GM18861 (cell line): ENCODE measurements around the gene DNMT1.

Source experiments
- ATAC-seq: cut with Tn5 transposase; IDR thresholded peaks from one replicate; pipeline ENCODE4 v1.9.1; 2021; ENCODE audit not compliant: unreplicated experiment

DNMT1 gene

DNA sequence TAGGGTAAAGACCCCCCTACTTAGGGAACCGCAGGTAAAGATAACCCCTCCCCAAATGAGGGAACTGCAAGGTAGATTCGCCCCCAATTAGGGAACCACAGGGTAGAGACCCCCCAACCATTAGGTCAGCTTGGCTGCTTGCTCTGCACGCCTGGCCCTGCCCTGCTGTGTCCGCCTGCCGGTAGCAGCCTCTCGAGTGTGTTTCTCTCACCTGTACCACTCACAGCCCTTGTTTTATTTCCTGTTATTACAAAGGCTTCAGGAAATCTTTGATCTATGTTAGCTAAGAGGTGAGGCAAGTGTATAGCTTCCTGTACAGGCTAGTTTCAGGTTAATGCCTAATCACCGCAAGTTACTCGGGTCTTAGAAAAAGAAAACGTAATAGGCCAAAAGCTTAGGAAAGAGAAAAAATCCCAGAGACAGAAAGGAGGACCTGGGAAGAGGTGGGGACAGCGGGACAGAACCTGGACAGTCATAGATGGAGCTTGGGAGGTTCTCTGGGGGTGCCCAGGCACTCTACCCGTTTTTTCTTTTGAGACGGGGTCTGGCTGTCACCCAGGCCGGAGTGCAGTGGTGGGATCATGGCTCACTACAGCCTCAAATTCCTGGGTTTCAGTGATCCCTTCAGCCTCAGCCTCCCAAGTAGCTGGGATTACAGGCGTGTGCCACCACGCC, 51.9 kb downstream of the DNMT1 start:
- no peak for ATAC-seq

DNA sequence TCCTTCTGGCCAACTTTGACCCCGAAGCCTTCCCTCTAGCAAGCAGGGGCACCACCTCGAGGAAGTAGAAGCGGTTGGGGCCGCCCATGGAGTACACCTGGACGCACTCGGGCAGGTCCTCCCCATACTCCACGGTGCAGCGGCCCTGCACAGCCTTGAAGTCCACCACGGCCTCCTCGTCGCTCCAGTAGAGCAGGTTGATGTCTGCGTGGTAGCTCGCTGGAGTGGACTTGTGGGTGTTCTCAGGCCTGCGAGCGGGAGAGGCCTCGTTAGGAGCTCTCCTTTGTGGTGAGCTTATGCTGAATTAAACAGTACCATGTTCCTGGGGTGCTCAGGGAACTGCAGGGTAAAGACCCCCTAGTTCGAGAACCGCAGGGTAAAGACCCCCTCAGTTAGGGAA, 52.8 kb downstream of the DNMT1 start:
- ATAC-seq: no peak

DNA sequence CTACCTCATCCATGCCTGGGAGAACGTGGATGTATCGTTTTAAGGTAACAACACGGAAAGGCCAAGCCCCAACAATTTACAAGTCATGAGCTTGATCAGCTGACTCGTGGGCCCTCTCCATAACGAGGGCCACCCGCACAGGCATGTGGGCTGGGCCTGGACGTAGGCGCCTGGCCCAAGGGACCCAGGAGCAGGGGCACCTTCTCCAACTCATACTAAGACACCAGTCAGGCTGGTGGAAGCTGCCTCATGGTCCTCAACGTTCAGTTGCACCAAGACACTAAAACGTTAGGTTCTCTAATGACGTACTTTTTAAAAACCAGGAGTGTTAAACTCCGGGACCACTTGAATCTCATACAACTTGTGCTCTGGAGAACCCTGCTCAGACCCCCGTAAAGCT, 53.3 kb downstream of the DNMT1 start:
- ATAC-seq: no peak

DNA sequence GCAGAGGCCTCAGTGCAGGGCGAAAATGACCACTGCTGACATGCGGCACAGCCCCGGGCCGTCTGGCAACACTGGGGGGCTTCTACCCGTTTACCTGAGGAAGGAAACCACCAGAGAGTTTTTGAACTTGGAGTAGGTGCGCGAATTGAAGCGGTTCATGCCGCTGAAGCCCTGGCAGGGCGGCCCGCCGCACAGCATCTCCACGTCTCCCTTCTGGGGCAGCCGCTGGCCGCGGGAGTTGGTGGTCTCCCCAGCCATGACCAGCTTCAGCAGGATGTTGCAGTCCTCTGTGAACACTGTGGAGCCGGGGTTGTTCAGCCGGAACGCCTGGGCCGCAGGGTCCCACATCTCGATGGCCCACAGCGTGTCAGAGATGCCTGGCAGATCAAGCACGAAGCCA, 54.8 kb downstream of the DNMT1 start:
- ATAC-seq: no peak

DNA sequence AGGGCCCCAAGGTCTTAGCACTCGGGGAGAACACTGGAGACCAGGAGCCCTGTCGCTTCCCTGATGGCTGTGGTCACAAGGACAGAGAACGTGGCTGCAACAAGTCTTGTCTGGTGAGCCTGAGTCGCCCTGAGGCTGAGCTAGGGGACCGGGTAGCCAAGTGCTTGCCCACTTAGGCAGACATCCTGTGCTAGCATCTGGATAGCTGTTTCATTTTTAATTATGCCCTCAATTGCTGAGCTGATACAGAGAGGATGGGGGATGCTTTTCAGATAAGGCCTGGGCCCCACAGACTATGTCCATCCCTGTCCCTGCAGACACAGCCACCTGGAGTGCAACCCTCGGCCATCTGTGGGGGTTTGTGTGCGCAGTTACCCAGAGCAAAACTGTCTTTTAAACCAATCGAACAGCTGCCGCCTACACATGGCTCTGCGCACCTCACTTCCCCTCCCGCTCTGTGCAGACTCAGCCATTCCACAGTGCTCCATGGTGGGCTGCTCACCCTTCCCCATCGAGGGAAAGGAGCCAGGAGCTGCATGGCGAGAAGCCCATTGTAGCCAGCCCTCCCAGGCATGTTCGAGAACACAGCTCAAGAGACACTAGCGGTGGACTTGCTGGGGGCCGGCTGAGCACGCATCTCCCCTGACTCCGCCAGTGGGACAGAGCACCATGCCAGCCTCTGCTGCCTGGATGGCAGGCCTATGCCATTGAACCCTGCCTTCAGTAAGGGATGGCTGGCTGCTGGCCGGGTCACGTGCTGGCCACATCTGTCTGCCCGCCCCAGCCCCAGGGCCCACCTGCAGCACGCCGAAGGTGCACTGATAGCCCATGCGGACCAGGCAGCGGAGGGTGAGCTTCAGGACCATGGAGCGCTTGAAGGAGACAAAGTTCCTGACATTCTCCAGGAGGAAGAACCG, 55.6 kb downstream of the DNMT1 start:
- no peak for ATAC-seq

DNA sequence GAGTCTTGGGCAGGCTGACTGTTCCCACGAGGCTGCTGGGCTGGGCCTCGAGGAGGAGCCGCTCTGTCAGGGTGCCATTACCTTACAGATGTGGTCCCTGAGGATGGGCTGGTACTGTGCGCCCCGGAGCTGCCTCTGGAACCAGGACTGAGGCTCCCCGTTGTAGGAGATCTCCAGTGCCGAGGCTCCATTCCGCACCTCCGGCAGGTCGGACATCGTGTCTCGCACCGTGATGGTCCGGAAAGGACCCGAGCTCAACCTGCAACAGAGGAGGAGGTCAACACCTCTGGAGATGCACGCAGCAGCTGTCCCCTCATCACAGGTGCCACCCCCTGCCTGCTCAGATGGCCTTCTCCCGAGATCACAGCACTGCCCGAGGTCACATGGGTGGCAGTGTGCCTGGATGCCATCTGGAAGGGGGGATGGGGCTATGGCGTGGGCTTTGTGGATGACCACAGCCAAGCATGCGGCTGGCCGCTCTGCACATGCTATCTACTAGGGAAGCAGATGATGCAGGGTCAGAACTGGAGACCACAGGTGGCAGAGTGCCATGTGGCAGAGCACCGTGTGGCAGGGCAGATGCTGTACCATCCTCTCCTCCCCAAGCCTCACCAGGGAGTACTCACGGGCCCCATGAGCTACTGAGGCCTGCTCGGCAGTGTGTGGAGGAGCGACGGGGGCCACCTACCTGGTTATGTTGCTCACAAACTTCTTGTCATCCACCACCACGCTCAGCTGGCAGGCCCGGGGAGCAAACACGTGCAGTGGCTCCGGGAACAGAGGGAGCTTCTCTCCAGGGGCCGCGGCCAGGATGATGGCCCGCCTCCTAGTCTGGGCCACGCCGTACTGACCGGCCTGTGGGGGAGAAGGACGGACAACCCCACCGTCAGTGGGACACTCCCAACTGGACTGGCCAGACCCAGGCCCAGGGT, 56.7 kb downstream of the DNMT1 start:
- no peak for ATAC-seq

DNA sequence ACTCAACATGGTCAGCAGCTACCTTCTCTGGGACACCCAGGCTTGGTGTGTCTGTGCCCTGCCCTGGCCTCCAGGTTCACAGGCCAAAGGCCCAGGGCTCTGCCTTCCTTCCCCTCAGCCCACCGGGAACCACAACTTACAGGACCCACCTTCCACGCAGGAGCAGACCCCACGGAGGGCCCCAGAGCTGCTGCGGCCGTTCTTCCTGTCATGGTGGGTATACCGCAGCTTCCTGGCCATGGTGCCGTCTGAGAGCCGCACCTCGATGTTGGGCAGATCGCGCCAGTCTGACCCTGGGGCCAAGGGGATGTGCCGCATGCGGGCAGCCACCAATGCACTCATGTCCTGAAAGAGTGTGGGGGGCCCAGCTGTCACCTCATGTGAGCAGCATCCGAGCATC, 57.8 kb downstream of the DNMT1 start:
- ATAC-seq: no peak

DNA sequence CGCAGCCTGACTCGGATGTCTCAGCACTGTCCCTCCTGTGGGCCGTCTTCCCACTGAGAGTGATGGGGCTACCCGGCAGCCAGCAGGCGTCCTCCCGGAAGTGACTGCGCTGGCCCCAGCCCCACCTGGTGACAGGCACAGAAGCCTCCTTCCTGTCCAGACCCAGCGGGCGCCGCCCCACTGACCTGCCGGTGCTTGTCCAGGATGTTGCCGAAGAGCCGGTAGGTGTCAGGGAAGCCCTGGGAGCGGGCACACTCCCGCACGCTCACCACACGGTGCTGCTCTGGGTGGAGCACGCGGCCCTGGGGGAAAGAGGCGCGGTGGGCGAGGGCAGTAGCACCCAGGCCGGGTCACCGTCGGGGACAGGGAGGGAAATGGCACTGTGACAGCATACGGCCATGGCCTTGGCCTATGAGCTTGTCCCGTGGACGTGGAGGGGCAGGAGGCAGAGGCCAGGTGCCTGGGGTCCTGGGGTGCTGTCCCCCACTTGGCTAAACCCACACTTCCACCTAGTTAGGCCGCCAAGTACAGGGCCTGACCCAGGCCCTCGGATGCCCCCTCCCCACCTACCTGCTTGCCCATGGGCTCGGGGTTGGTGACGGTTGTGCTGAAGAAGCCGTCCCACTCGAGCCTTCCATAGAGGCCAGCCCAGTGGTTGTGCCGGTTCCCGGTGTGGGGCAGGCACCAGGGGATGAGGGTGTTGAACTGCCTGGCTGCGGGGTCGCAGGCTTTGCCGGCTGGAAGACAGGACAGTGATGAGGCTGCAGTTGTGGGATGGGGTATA, 59.0 kb downstream of the DNMT1 start:
- no peak for ATAC-seq

DNA sequence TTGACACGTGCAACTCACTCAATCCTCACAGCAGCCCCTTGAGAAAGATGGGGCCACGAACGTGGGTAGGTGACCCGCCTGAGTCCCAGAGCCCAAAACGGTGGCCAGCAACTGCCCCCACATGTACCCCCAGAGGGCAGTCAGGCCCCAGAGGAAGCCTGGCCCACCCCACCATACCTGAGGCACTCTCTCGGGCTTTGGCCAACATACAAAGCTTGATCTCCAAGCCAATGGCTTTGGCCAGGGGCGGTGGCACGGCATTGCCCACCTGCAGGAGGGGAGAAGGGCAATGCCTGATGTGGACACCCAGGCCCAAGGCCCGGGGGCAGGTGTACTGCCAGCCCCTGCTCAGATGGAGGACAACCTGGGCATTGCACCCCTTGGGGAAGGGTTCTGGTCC, 60.7 kb downstream of the DNMT1 start:
- no peak for ATAC-seq

DNA sequence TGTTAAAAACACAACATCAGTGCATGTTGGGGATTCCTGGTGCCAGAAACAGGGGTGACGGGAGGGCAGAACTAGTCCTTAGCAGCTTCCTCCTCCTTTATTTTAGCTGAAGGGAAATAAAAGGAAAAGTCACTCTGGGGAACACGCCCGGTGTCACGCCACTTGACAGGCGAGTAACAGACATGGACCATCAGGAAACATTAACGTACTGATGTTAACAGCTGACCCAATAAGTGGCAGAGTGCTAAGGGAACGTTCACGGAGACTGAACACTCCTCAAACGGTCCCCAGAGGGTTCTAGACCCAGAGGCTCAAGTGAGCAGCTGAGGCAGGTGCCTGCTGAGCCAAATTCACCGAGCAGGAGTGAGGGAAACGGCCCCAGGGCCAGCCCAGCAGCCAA, 61.2 kb downstream of the DNMT1 start:
- ATAC-seq: no peak

DNA sequence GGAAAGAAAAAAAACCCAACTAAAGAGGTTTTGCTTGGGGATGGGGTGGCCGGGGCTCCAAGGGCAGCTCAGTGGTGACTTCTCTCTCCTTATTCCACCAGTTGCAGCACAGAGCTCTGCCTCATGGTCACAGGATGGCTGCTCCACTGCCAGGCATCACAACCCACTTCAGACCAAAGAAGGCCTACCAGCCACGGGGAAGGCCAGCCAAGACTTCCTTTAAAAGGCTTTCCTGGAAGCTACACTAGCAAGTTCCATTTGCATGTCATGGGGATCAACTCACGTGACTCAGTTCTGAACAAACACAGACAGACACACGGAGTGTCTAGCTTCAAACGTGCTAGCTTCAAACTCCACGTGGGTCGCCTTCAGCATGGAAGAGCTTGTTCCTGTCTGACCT, 61.8 kb downstream of the DNMT1 start:
- no peak for ATAC-seq

DNA sequence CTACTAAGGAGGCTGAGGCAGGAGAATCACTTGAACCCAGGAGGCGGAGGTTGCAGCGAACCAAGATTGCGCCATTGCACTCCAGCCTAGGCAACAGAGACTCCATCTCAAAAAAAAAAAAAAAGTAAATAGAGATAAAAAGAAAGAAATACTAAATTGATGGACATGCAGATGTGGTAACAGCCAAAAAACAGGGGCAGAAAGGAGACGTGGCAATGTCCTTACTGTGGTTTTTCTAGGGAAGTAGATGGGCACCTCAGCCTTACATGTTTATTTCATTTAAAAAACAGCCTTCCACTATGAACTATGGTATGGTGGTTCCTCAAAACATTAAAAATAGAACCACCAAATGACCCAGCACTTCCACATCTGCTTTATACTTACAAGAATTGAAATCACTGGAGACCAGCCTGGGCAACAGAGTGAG, 68.5 kb downstream of the DNMT1 start:
- no peak for ATAC-seq

DNA sequence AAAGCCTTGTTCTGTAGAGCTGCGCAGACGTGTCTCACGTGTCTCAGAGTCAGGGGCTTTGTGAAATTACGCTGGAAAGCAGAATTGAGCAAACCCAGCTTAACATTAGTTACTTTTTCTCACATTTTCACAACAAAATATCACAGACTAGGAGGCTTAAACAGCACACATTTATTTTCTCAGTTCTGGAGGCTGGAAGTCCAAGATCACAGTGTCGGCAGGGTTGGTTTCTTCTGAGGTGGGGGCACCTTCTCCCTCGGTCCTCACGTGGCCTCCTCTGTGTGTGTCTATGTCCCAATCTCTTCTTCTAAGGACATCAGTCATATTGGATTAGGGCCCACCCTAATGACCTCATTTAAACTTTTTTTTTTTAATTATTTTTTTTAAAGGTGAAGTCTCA, 70.3 kb downstream of the DNMT1 start:
- no peak for ATAC-seq

DNA sequence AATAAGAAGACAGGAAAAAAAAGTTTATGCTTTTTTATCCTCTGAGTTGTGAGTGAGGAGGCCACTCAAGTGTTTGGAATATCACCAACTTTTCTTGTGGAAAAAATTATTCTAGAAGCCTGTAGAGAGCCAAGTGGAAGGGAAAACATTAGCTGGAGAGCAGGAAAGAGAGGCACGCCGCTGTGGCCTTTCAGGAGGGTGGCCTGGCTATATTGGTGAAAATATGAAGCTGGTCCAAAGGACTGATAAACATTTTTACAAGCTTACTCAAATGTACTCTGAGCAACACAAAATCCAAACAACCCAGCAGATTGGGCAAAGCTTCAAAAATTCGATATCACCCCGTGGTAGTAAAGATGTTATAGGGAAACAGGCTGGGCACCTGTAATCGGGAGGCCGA, 72.7 kb downstream of the DNMT1 start:
- ATAC-seq: no peak

DNA sequence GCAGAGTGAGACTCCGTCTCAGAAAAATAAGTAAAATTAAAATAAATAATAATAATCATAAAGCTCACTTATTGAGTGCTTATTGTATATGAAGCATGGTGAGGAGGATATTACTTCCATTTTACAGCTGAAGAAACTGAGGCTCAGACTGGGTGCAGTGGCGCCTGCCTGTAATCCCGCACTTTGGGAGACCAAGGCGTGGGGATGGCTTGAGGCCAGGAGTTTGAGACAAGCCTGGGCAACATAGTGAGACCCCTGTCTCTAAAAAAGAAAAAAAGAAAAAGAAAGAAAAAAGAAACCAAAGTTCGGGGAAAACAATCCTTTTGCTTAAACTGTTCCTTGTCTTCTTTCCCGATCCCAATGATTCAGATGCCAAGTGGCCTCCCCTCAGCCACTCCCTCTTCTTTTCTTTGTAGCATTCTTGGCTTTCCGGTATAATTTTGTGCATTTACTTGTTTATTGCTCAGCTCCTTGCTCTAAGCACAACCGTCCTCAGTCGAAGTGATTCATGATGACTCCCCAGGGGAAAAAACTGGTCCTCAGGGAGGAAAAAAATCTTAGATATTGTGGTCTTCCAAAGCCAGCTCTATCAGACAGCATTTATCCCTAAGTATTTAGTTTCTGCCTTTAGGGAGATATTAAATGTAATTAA, 74.1 kb downstream of the DNMT1 start:
- ATAC-seq: no peak

DNA sequence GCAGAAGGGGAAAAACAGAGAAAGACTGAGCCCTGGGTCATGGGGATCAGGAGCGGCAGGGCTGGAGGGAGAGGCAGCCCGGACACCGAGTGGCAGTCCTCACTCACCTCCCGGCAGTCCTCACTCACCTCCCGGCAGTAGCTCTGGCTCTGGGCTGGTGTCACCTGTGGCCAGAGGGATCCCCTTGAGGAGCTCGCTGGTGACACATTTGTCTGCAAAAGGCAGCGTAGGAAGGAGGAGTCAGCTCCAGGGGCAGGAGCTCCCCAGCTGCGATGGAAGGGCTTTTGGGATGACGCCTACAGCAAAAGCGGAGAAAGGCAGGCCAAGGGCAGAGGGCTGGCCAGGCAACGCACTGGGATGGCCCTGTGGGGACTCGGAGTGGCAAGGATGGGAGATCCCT, 75.8 kb downstream of the DNMT1 start:
- no peak for ATAC-seq

DNA sequence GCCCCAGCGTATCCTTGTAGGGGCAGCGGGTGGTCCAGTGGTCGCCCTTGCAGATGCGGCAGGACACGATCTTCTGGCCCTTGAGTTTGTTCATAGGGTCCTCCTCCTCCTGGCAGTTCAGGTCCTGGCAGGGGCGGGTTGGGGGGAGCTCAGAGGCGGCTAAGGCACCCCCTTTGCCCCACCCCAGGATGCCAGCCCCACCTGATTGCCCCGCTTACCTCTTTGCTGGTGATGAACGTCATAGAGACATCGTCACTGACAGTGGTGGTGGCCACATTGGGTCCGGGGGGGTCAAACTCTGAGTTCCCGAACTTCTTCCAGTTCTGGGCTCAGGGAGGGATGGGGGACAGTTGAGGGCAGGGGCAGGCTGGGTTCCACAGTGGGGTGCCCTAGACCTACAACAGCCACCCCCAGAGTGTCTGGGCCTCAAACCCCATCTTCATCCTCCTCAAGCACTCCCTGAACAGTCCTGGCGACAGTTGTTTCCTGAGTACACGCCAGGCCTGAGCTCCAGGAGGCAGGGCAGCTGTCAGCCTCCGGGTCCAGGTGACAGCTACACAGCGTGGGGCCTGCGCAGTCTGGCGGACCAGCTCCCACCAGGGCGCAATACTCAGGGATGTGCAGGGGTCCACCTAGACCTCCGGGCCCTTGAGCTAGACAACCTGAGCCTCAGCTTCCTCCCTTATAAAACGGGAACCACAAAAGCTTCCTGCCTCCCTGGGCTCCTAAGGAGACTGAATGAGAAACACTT, 77.7 kb downstream of the DNMT1 start:
- ATAC-seq: no peak

DNA sequence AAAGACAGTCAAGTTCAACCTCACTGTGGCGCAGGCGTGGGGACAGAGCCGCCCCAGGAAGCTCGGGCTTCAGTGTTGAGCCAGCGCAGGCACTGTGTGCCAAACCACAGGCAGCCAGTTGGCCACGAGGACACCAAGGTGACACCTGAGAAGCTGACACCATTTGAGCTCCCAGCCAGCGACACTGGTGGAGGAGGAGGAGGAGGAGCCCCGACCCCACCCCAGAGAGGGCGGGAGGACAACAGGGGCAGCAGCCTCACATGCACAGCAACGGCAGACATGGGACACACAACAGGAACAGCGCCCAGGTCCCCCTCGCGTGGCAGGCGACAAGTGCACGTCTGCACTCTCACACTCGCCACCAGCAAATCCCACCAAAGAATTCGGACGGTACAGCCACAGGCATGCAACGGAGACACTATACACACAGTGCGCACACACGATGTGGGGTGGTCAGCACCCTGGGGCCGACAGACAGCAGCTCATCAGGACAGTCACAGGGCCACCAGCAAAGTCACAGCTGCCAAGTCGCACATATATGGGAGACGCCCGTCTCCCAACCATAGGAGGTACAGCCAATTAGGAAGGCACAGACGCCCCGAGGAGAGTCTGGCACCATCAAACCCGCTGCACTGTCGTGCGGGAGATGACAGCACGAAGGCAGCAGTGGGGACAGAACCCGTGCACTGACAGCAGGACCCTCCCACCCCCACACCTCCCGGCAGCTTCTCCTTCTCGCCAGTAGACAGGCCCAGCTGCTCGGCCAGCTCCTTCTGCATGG, 78.5 kb downstream of the DNMT1 start:
- no peak for ATAC-seq
